Thyroid gland (tissue), 4 donors: Measurements from ENCODE around the gene PLEKHJ1. TPM values are rescaled to one million over a fixed set of nuclear protein-coding genes. Genes with fewer than 3 reads are reported as not detected.

Source experiments
- DNase-seq, 2 donors: peaks; one replicate each; pipeline ENCODE4 v3.0.0-alpha.2; 2019
- H3K27ac ChIP-seq, 3 donors: fragments of 200-600 bp; sonication (generic); 1 replicate in 2 of 3; 2 replicates in 1 of 3; pipeline ENCODE4 v1.5.1; 2016 to 2019; ENCODE audit warnings: mild to moderate bottlenecking in 1 of 3, moderate library complexity in 1 of 3
- H3K27me3 ChIP-seq: fragments of 200-600 bp; sonication (generic); one replicate; pipeline ENCODE4 v1.5.1; 2019
- H3K36me3 ChIP-seq, 2 donors: fragments of 200-600 bp; sonication (generic); one replicate each; pipeline ENCODE4 v1.5.1; 2016 to 2019
- H3K4me1 ChIP-seq, 2 donors: fragments of 200-600 bp; sonication (generic); one replicate each; pipeline ENCODE4 v1.5.1; 2017 to 2019
- H3K4me3 ChIP-seq, 3 donors: fragments of 200-600 bp; sonication (generic); replicated peaks in 1 of 3; 1 replicate in 2 of 3; 2 replicates in 1 of 3; pipeline ENCODE4 v1.5.1; 2016; ENCODE audit warnings: mild to moderate bottlenecking in 1 of 3
- H3K9me3 ChIP-seq: fragments of 200-600 bp; sonication (generic); one replicate; pipeline ENCODE4 v1.5.1; 2017
- POLR2A ChIP-seq, 2 donors: fragments of 450-650 bp; IDR thresholded peaks; one replicate each; pipeline ENCODE4 v1.6.1; 2017; ENCODE audit warnings: antibody characterized with exemption in 2 of 2, mild to moderate bottlenecking in 2 of 2, moderate library complexity in 1 of 2
- WGBS, 2 donors: methylation state at CpG; one replicate each; pipeline ENCODE4 v1.1.5; 2017; 5-methylcytosine and 5-hydroxymethylcytosine counted together
- intact Hi-C: fragments of 100-400 bp; cut with DNase I; formaldehyde crosslinking; loops from one replicate; pipeline ENCODE4 v1.15.1; 2023
- total RNA-seq, 4 donors: library from RNA; depleted of rRNA; stranded (reverse); fragments of >200 nt; gene quantifications; one replicate each; pipeline ENCODE4 v1.2.3, GENCODE V29; 2016
- TF ChIP-seq, protein P1 (sequence below), 6 experiments: fragments of 200-600 bp in 3 of 6; fragments of 450-650 bp in 3 of 6; sonication (generic) in 3 of 6; IDR thresholded peaks; one replicate each; pipeline ENCODE4 v1.5.1; 2016 to 2019; ENCODE audit warnings: antibody characterized with exemption in 6 of 6, mild to moderate bottlenecking in 2 of 6, inconsistent platforms in 1 of 6, moderate library complexity in 1 of 6

PLEKHJ1 gene
- total RNA-seq, 4 donors from 2014 or later: 86.7 to 179 (median 131) TPM

DNA sequence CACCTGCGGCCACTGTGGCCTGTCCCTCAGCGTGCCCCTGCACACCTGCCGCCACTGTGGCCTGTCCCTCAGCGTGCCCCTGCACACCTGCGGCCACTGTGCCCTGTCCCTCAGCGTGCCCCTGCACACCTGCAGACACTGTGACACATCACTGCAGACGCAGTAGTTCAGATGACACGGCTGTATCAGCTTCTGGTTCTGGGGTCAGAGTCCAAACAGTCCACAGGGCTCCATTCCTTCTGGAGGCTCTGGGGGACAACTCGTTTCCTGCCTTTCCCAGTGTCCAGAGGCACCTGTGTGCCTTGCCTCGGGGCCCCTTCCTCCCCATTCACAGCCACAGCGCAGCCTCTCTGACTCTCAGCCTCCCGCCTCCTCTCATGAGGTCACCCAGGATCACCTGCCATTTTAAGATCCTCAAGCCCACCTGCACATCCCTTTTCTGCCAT lies 6.0 kb upstream of the PLEKHJ1 start:
- Histone ChIP-seq H3K4me1 (peaks cover 46 to 50% of the 10 kb centered on the region in 2 donors), H3K9me3 (no peaks in the 10 kb centered on the region), H3K4me3 (no peak overlapping the region), H3K27ac (no peak overlapping the region), H3K36me3 (peaks cover 39 to 40% of the 10 kb centered on the region in 2 donors), H3K27me3 (no peaks in the 10 kb centered on the region)
- WGBS, 2 donors: 85% methylated on average over 12 of the region's 12 CpGs
- intact Hi-C loops: no loop called here
- TF ChIP-seq, protein P1, sequence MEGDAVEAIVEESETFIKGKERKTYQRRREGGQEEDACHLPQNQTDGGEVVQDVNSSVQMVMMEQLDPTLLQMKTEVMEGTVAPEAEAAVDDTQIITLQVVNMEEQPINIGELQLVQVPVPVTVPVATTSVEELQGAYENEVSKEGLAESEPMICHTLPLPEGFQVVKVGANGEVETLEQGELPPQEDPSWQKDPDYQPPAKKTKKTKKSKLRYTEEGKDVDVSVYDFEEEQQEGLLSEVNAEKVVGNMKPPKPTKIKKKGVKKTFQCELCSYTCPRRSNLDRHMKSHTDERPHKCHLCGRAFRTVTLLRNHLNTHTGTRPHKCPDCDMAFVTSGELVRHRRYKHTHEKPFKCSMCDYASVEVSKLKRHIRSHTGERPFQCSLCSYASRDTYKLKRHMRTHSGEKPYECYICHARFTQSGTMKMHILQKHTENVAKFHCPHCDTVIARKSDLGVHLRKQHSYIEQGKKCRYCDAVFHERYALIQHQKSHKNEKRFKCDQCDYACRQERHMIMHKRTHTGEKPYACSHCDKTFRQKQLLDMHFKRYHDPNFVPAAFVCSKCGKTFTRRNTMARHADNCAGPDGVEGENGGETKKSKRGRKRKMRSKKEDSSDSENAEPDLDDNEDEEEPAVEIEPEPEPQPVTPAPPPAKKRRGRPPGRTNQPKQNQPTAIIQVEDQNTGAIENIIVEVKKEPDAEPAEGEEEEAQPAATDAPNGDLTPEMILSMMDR (IDR thresholded peaks at IDR 0.05): no peak
- no peak for TF ChIP-seq POLR2A (IDR thresholded peaks at IDR 0.05)
- no peak for DNase-seq

DNA sequence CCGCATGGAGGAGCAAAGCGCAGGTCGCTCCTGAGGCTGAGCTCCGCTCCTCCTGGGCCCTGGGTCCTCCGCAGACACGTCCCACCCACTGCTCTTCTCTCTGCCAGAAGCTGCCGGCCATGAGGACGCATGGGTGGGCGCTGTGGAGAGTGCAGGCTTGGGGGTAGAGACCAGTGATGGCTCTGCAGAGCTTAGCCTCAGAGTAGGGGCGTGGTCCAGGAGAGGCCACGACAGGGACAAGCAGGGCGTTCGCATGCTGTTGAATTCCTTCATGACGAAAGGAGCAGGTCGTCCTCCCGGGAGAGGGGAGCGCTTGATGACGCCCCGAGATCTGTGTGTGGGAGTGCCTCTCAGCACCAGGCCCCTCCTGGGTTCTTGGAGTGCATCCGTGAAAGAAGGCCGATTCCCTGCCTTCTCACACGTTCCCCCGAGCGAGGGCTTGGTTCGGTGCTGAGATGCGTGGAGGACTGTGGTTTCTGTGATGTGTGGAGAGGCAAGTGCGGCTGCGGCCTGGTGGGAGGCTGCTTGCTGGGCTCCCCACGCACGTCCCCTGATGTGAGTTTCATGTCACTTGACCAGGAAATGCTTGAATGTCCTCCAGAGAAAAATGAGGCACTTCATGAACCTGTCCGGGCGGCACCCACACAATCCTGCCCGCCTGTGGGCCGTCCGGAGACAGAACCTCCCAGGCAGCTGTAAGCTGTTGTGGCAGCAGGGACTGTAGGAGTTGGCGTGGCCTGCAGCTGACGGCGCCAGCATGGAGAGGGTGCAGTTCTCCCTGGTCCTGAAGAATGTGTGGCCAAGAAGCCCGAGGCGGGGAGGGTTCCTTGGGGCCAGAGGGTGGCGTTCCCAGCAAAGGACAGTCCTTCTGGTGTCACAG lies 5.0 kb upstream of the PLEKHJ1 start:
- H3K4me1 ChIP-seq: peaks cover 46 to 52% of the 10 kb centered on the region in 2 donors
- intact Hi-C loops: no loop called here
- H3K27ac ChIP-seq: peak overlapping the region in 2 of 3 donors; percentile 62 to 78
- peak; percentile 38 to 56 for DNase-seq
- H3K27me3 ChIP-seq: no peaks in the 10 kb centered on the region
- TF ChIP-seq POLR2A (IDR thresholded peaks at IDR 0.05): no peak
- TF ChIP-seq, protein P1 (IDR thresholded peaks at IDR 0.05): no peak
- H3K4me3 ChIP-seq: no peak overlapping the region
- no peaks in the 10 kb centered on the region for H3K9me3 ChIP-seq
- 65% methylated on average over 19 to 41 of the region's 41 CpGs for WGBS, 2 donors
- H3K36me3 ChIP-seq: peaks cover 30% of the 10 kb centered on the region in 2 donors

DNA sequence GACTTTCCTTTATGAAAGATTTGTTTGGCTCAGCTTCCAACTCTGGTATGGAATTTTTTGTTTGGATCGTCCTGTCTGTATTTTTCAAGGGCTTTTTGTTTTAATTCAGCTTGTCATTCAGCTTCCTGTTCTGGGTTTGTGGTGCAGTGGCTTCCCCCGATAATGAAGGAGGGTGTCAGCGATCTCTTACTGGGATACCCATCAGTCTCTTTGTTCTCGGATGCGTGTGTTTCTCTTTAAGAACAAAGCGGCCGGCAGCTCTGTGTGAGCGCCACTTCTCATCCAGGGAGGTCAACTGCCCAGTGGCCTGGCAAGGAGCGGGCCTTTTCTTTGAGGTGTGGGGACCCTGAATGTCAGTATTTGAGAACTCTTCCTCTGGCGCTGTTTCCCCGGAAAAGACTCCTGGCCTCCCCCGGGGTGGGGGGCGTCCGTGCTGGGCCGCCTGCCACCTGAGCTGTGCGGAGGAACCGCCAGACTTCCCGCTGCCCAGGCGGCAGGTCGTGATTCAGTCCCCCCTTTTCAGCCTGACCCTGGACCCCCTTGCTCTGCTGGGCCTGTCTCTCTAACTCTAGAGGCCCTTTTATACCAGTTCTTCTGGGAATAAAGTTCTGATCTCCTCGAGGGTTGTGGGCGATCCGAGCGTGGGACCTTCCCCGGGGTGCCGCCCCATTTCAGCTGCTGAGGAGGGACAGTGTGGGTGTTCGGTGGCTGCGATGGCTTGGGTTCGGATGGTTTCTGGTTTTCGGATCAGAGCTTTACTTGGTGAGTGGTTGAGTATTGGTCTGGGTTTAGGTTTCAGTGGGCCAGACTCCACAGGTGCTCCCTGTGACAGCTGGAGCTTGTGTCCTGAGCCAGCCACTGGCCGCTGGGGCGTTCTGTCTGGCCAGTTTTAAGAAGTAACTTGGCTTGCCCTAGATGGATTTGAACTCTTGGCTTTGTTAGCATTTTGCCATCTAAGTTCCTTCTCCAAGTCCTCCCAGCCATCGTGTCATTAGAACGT lies 3.9 kb upstream of the PLEKHJ1 start:
- H3K4me3 ChIP-seq: peak overlapping the region in 1 of 3 donors; percentile 13
- H3K4me1 ChIP-seq: peaks cover 51 to 55% of the 10 kb centered on the region in 2 donors
- 40 to 42% methylated on average over 26 to 33 of the region's 34 CpGs for WGBS, 2 donors
- H3K9me3 ChIP-seq: no peaks in the 10 kb centered on the region
- DNase-seq: peak; percentile 28 to 29
- intact Hi-C loops: loop anchor here (5.0 kb wide), 1 partner anchor 92 kb away; no protein-coding TSS in a partner anchor
- no peaks in the 10 kb centered on the region for H3K27me3 ChIP-seq
- H3K27ac ChIP-seq: peak overlapping the region; percentile 47 to 78 (median 62)
- no peak for TF ChIP-seq POLR2A (IDR thresholded peaks at IDR 0.05)
- TF ChIP-seq, protein P1 (IDR thresholded peaks at IDR 0.05): no peak
- peaks cover 19% of the 10 kb centered on the region in 2 donors for H3K36me3 ChIP-seq

- Histone ChIP-seq H3K4me1 (peaks cover 58 to 60% of the 10 kb centered on the region in 2 donors), H3K4me3 (no peak overlapping the region), H3K9me3 (no peaks in the 10 kb centered on the region), H3K27me3 (no peaks in the 10 kb centered on the region), H3K27ac (peak overlapping the region; percentile 47 to 78 (median 62)), H3K36me3 (peaks cover 10% of the 10 kb centered on the region in 2 donors)
- intact Hi-C loops: loop anchor here (5.0 kb wide), 1 partner anchor 93 kb away; no protein-coding TSS in a partner anchor
- TF ChIP-seq, protein P1 (IDR thresholded peaks at IDR 0.05): no peak
- TF ChIP-seq POLR2A (IDR thresholded peaks at IDR 0.05): no peak
- DNase-seq: no peak
- 72 to 75% methylated on average over 10 of the region's 10 CpGs for WGBS, 2 donors
Measured at GRCh38 chr19:2239173-2239572, 3.0 kb upstream of the PLEKHJ1 start.
